H1 (cell line): ENCODE measurements around the gene PKM. TPM values are rescaled to one million over a fixed set of nuclear protein-coding genes. Genes with fewer than 3 reads are reported as not detected.

Experiments used
- CTCF ChIA-PET: fragments of 300-600 bp; sonication (Branson Sonifier 250); formaldehyde crosslinking; loops from one replicate; lab custom pipeline; 2021; ENCODE audit not compliant: partially characterized antibody; lab: Charles Lee
- POLR2A ChIA-PET: fragments of 300-600 bp; sonication (Branson Sonifier 250); formaldehyde crosslinking; loops from one replicate; lab custom pipeline; 2021; ENCODE audit warnings: inconsistent platforms; ENCODE audit not compliant: partially characterized antibody; lab: Charles Lee
- DNase-seq, 2 experiments: peaks; one replicate each; pipeline versions ENCODE4 v3.0.0 to v3.0.0-alpha.2; 2010 to 2022; ENCODE audit warnings: low spot score in 2 of 2, low read depth in 1 of 2, mixed read lengths in 1 of 2
- FAIRE-seq: peaks from 2 replicates; lab custom pipeline; 2011; peaks lifted over from hg19 to GRCh38; lab: Jason Lieb, UNC
- H2AFZ ChIP-seq: 2 replicates; pipeline ENCODE4 v1.8.1; 2012; ENCODE audit warnings: low read length, inconsistent platforms
- H2AK5ac ChIP-seq: 2 replicates; pipeline ENCODE4 v1.6.1; 2013; ENCODE audit warnings: low read depth, low read length
- H2BK120ac ChIP-seq: replicated peaks from 2 replicates; pipeline ENCODE3; 2013; ENCODE audit warnings: low read depth, low read length, inconsistent platforms
- H2BK12ac ChIP-seq: 2 replicates; pipeline ENCODE4 v1.6.1; 2013; ENCODE audit warnings: low read depth, low read length
- H2BK15ac ChIP-seq: 2 replicates; pipeline ENCODE4 v1.6.1; 2013; ENCODE audit warnings: low read length
- H2BK20ac ChIP-seq: 2 replicates; pipeline ENCODE4 v1.6.1; 2013; ENCODE audit warnings: low read length
- H2BK5ac ChIP-seq: 2 replicates; pipeline ENCODE4 v1.6.1; 2013; ENCODE audit warnings: low read depth, low read length
- H3K14ac ChIP-seq: 2 replicates; pipeline ENCODE4 v1.6.1; 2013; ENCODE audit warnings: inconsistent platforms; ENCODE audit not compliant: insufficient read length
- H3K18ac ChIP-seq: 2 replicates; pipeline ENCODE4 v1.6.1; 2013; ENCODE audit warnings: low read length; ENCODE audit errors: extremely low read depth
- H3K23ac ChIP-seq: 2 replicates; pipeline ENCODE4 v1.6.1; 2013; ENCODE audit warnings: inconsistent platforms; ENCODE audit not compliant: insufficient read length
- H3K23me2 ChIP-seq: 2 replicates; pipeline ENCODE4 v1.6.1; 2013; ENCODE audit warnings: low read depth, low read length
- H3K27ac ChIP-seq: 2 replicates; pipeline ENCODE4 v1.6.1; 2011; ENCODE audit warnings: low read depth, low read length, inconsistent platforms
- H3K27me3 ChIP-seq, 4 experiments: replicated peaks in 1 of 4; 1 replicate in 1 of 4; 2 replicates in 3 of 4; pipeline versions ENCODE4 v1.6.1 to v1.8.1; 2011 to 2013; ENCODE audit warnings: low read length in 3 of 4, mild to moderate bottlenecking in 3 of 4, inconsistent platforms in 2 of 4, mixed read lengths in 2 of 4, moderate library complexity in 1 of 4; ENCODE audit not compliant: control insufficient read depth in 3 of 4, insufficient read depth in 3 of 4; ENCODE audit errors: extremely low read depth in 1 of 4
- H3K36me3 ChIP-seq, 4 experiments: 2 replicates each; pipeline versions ENCODE4 v1.6.1 to v1.8.1; 2011 to 2013; ENCODE audit warnings: mild to moderate bottlenecking in 4 of 4, low read length in 3 of 4, moderate library complexity in 2 of 4, control low read depth in 1 of 4, inconsistent platforms in 1 of 4; ENCODE audit not compliant: insufficient read depth in 4 of 4, control insufficient read depth in 2 of 4
- H3K4ac ChIP-seq: replicated peaks from 2 replicates; pipeline ENCODE3; 2013; ENCODE audit warnings: low read length, low read depth, mixed read lengths, inconsistent platforms; ENCODE audit not compliant: insufficient read length
- H3K4me1 ChIP-seq, 4 experiments: replicated peaks in 1 of 4; 1 replicate in 1 of 4; 2 replicates in 3 of 4; pipeline versions ENCODE4 v1.6.1 to v1.8.1; 2011 to 2013; ENCODE audit warnings: low read length in 3 of 4, inconsistent platforms in 2 of 4, mixed read lengths in 1 of 4; ENCODE audit not compliant: insufficient read depth in 4 of 4, control insufficient read depth in 3 of 4
- H3K4me2 ChIP-seq, 2 experiments: 2 replicates each; pipeline versions ENCODE4 v1.6.1 to v1.8.1; 2011 to 2013; ENCODE audit warnings: low read depth in 2 of 2, low read length in 2 of 2, control low read depth in 1 of 2, inconsistent platforms in 1 of 2, mild to moderate bottlenecking in 1 of 2; ENCODE audit not compliant: insufficient read depth in 1 of 2
- H3K4me3 ChIP-seq, 4 experiments: fragments of 200-600, 300-600 bp in 1 of 4; sonication (generic), shearing (Covaris generic), sonication (Bioruptor Twin) in 1 of 4; 2 replicates each; pipeline versions ENCODE4 v1.5.1 to v1.8.1; 2011 to 2016; ENCODE audit warnings: low read length in 4 of 4, low read depth in 3 of 4, control low read depth in 2 of 4, inconsistent platforms in 2 of 4, mild to moderate bottlenecking in 2 of 4, mixed read lengths in 1 of 4, moderate library complexity in 1 of 4; ENCODE audit not compliant: insufficient read depth in 2 of 4; ENCODE audit errors: extremely low read depth in 1 of 4
- H3K56ac ChIP-seq: replicated peaks from 2 replicates; pipeline ENCODE3; 2013; ENCODE audit warnings: low read depth, mild to moderate bottlenecking, mixed read lengths, low read length, inconsistent platforms; ENCODE audit not compliant: insufficient read length
- H3K79me1 ChIP-seq: 2 replicates; pipeline ENCODE4 v1.6.1; 2013; ENCODE audit warnings: low read depth, low read length, control low read depth
- H3K79me2 ChIP-seq, 2 experiments: 2 replicates each; pipeline versions ENCODE4 v1.6.1 to v1.8.1; 2012 to 2013; ENCODE audit warnings: low read length in 2 of 2, mild to moderate bottlenecking in 2 of 2, inconsistent platforms in 1 of 2; ENCODE audit not compliant: insufficient read depth in 2 of 2, control insufficient read depth in 1 of 2
- H3K9ac ChIP-seq, 4 experiments: replicated peaks in 1 of 4; 1 replicate in 1 of 4; 2 replicates in 3 of 4; pipeline versions ENCODE4 v1.6.1 to v1.8.1; 2011 to 2013; ENCODE audit warnings: low read depth in 3 of 4, low read length in 3 of 4, control low read depth in 2 of 4, mild to moderate bottlenecking in 2 of 4, moderate library complexity in 2 of 4, inconsistent platforms in 1 of 4; ENCODE audit errors: extremely low read depth in 1 of 4
- H3K9me3 ChIP-seq, 2 experiments: 2 replicates each; pipeline versions ENCODE4 v1.6.1 to v1.8.1; 2012 to 2013; ENCODE audit warnings: mild to moderate bottlenecking in 2 of 2, moderate library complexity in 2 of 2, control low read depth in 1 of 2, inconsistent platforms in 1 of 2, low read depth in 1 of 2, low read length in 1 of 2, mixed read lengths in 1 of 2; ENCODE audit not compliant: insufficient read depth in 2 of 2
- H4K20me1 ChIP-seq, 2 experiments: replicated peaks in 1 of 2; 2 replicates each; pipeline versions ENCODE3 to v1.8.1; 2011 to 2013; ENCODE audit warnings: inconsistent platforms in 2 of 2, low read length in 2 of 2, mild to moderate bottlenecking in 1 of 2; ENCODE audit not compliant: insufficient read depth in 2 of 2, control insufficient read depth in 1 of 2
- H4K5ac ChIP-seq: 2 replicates; pipeline ENCODE4 v1.6.1; 2013; ENCODE audit warnings: low read length, low read depth, mixed read lengths, inconsistent platforms; ENCODE audit not compliant: insufficient read length
- H4K8ac ChIP-seq: 2 replicates; pipeline ENCODE4 v1.8.0; 2013; ENCODE audit warnings: mild to moderate bottlenecking, moderate library complexity, low read length, inconsistent platforms; ENCODE audit not compliant: insufficient read depth; ENCODE audit errors: extremely low read depth
- H4K91ac ChIP-seq: replicated peaks from 2 replicates; pipeline ENCODE3; 2013; ENCODE audit warnings: low read length, mixed read lengths, inconsistent platforms; ENCODE audit not compliant: insufficient read length
- BCL11A ChIP-seq, 2 experiments: IDR thresholded peaks; one replicate each; pipeline ENCODE4 v1.6.1; 2011; ENCODE audit warnings: low read depth in 2 of 2, low read length in 2 of 2, mild to moderate bottlenecking in 2 of 2
- PHF8 ChIP-seq: fragments of 200-600 bp; sonication (generic); conservative IDR thresholded peaks from 2 replicates; pipeline ENCODE4 v1.7.1; 2012; ENCODE audit warnings: low read depth, mild to moderate bottlenecking, inconsistent platforms, low read length, moderate library complexity
- RNF2 ChIP-seq: fragments of 200-900, 300-1000 bp; sonication (generic); IDR thresholded peaks from 2 replicates; pipeline ENCODE4 v1.7.1; 2016; ENCODE audit warnings: borderline replicate concordance, low read depth, mild to moderate bottlenecking, antibody characterized with exemption, low read length; ENCODE audit not compliant: poor library complexity, severe bottlenecking; ENCODE audit errors: missing control alignments
- TEAD4 ChIP-seq: IDR thresholded peaks from 2 replicates; pipeline ENCODE4 v1.6.1; 2012; ENCODE audit warnings: low read depth, low read length, inconsistent platforms, mixed read lengths
- WGBS, 2 experiments: shearing (Covaris generic) in 1 of 2; methylation state at CpG; one replicate each; pipeline versions ENCODE4 v1.1.6 to v1.1.7; 2013 to 2015; ENCODE audit warnings: low lambda C conversion rate in 2 of 2, mixed read lengths in 2 of 2, inconsistent platforms in 1 of 2, low coverage in 1 of 2, missing lambda C conversion rate in 1 of 2; ENCODE audit not compliant: insufficient replicate concordance in 2 of 2, insufficient coverage in 1 of 2, insufficient read length in 1 of 2; ENCODE audit errors: extremely low coverage in 1 of 2, missing lambda C conversion rate in 1 of 2; 5-methylcytosine and 5-hydroxymethylcytosine counted together
- polyA plus RNA-seq, 7 experiments: library from polyadenylated mRNA; depleted of rRNA in 3 of 7; stranded (reverse) in 5 of 7; unstranded in 2 of 7; fragments of >200 nt in 5 of 7; fragments of 200-250 nt in 2 of 7; gene quantifications; 1 replicate in 5 of 7; 2 replicates in 1 of 7; 4 replicates in 1 of 7; pipeline versions ENCODE4 v1.2.1 to v1.2.3, GENCODE V29; 2011 to 2013; ENCODE audit warnings: missing spikeins in 2 of 7, mixed read lengths in 2 of 7
- total RNA-seq: library from RNA; stranded (reverse); fragmentation: NEBNext Ultra II Directional; extraction: Animal tissue kit (Norgen Biotek cat#: 25700); gene quantifications from 2 replicates; pipeline ENCODE4 v1.2.1, GENCODE V29; 2021

PKM gene
- total and polyA plus RNA-seq, 2 of the 8 experiments (the other 6 are each of a cell fraction or from before 2014, with no cell fraction given), result 780 to 856 TPM

DNA sequence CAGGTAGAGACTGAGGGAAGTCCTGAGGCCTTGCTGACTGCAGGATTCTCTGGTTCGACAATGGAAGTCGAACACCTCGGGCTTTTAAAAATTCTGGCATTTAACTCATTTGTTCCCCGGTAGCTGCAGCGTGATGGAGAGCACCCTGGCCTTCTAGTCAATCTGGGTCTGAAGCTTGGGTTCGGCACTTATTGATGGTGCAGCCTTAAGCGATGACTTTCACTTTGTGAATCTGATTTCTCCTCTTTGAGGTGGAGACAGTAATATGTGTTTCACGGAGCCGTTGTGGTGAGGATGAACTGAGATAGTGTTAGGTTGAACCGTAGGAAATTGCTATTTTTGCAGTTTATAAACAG, 42.0 kb upstream of the PKM start:
- no peak overlapping the region for H3K14ac ChIP-seq
- H4K20me1 ChIP-seq, result no peaks in the 10 kb centered on the region
- peaks cover 0 to 2% (median under 1%) of the 10 kb centered on the region in 4 experiments; a peak in 2 of 8 replicates for H3K36me3 ChIP-seq
- 44% methylated on average over 10 of the region's 10 CpGs; no CpG with 5 or more reads in 1 of the 2 experiments for WGBS, 2 experiments
- H3K4ac ChIP-seq, result no peak overlapping the region
- H3K4me2 ChIP-seq, result peak overlapping the region; percentile 57 to 73
- H2AK5ac ChIP-seq, result no peak overlapping the region
- FAIRE-seq (no peak), DNase-seq (no peak)
- H3K56ac ChIP-seq, result no peak overlapping the region
- POLR2A ChIA-PET, result interaction anchor here (0.7 to 2.9 kb wide), 4 partner anchors 11 to 43 kb away, joined by 3 to 13 read pairs (median 4); no protein-coding TSS in a partner anchor
- TF ChIP-seq RNF2, result no peak
- TF ChIP-seq BCL11A (IDR thresholded peaks at IDR 0.05; ENCODE audit: low read depth in 2 of 2, low read length in 2 of 2), result no peak
- TF ChIP-seq PHF8, result peak; percentile 28; the same call in 1 of the 2 replicates
- TF ChIP-seq TEAD4, result no peak
- H3K23me2 ChIP-seq, result peaks cover 4% of the 10 kb centered on the region
- CTCF ChIA-PET, result interaction anchor here (0.9 to 3.5 kb wide), 8 partner anchors 9 to 65 kb away, joined by 3 to 50 read pairs (median 5); no protein-coding TSS in a partner anchor
- no peak overlapping the region for H2BK15ac ChIP-seq
- no peak overlapping the region for H4K5ac ChIP-seq
- H3K79me2 ChIP-seq, result peaks cover 0 to 11% of the 10 kb centered on the region in 2 experiments; a peak in 1 of 4 replicates
- no peak overlapping the region for H2BK12ac ChIP-seq
- peaks cover 0 to 5% (median 3%) of the 10 kb centered on the region in 4 experiments; a peak in 4 of 7 replicates for H3K4me1 ChIP-seq
- no peaks in the 10 kb centered on the region for H3K79me1 ChIP-seq
- H2BK5ac ChIP-seq, result no peak overlapping the region
- H3K9ac ChIP-seq, result peak overlapping the region in 3 of 4 experiments; percentile 31 to 52 (median 34); a peak in 4 of 7 replicates
- H2BK120ac ChIP-seq, result no peak overlapping the region
- peak overlapping the region; percentile 89 for H2AFZ ChIP-seq
- H4K8ac ChIP-seq, result 0 out of 2 replicates have a peak overlapping the region, but pooled peaks have one; percentile 4
- H3K27me3 ChIP-seq, result no peaks in the 10 kb centered on the region; a peak in 1 of 7 replicates
- H3K9me3 ChIP-seq, result no peaks in the 10 kb centered on the region
- no peak overlapping the region for H2BK20ac ChIP-seq
- H3K23ac ChIP-seq, result no peak overlapping the region
- H3K27ac ChIP-seq, result no peak overlapping the region
- no peak overlapping the region for H4K91ac ChIP-seq
- peak overlapping the region; percentile 28 to 86 (median 76); a peak in 7 of 8 replicates for H3K4me3 ChIP-seq
- H3K18ac ChIP-seq, result peak overlapping the region; percentile 80
